ENCODE data around the gene DOC2B.
"Not testable (repeated sequence)": the region's sequence is repeated elsewhere in the genome, so short reads cannot be mapped to it uniquely, and the experiment has no call there.

DOC2B gene

GRCh38 chr17:142876-143784 is 38.3 kb downstream of the DOC2B start:
- no peak for DNase-seq

- DNase-seq, result no peak
Observed at GRCh38 chr17:142102-142661, 39.3 kb downstream of the DOC2B start.

GRCh38 chr17:139401-140205 is 41.8 kb downstream of the DOC2B start:
- not testable (repeated sequence) for DNase-seq

DNA sequence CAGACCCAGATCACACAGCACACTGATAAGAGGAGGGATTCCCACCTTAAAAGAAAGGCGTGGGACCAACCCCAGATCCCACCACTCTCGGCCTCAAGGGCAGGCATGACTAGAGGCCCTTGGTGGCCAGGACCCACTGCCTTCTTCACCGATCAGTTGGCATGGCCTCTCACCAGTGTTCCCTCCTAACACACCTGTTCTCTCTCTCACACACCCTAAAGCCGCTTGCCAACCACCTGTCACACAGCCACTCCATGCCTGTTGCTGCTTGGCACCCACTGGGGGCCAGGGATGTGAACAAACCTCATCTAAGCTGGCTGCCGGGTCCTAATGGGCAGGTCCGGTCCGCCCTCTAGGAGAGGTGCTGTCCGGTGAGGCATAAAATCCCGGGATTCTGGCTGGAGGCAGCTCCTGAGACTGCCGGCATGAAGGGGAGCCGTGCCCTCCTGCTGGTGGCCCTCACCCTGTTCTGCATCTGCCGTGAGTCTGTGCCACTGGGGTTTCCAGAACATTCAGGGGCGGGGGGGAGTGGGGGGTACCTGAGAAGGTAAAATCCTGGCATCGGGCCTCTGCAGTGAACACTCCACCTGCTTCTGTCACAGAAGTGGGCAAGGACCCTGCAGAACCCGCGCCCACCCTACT is 44.2 kb downstream of the DOC2B start, which contains the start of gene SCGB1C2:
Gene SCGB1C2 (plus strand): TSS at position 404 of the 642 bp plus-strand sequence. CDS start 22 bp downstream, at position 426.
- not testable (repeated sequence) for DNase-seq

GRCh38 chr17:136531-136930 is 44.9 kb downstream of the DOC2B start:
- peak; percentile 64 for DNase-seq

DNA sequence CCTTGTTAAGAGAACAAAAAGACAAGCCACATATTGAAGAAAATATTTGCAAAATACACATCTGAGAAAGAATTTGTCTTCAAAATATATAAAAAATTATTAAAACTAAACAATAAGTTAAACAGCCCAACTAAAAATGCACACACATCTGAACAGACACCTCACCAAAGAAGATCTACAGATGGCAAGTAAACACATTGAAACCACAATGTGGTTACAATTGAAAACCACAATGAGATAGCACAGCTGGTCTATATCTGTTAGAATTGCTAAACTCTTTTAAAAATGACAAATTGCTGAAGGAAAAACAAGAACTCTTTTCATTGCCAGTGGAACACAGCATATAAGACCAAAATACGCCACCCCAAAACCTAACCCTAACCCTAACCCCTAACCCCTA is 45.6 kb downstream of the DOC2B start:
- not testable (repeated sequence) for DNase-seq

DNA sequence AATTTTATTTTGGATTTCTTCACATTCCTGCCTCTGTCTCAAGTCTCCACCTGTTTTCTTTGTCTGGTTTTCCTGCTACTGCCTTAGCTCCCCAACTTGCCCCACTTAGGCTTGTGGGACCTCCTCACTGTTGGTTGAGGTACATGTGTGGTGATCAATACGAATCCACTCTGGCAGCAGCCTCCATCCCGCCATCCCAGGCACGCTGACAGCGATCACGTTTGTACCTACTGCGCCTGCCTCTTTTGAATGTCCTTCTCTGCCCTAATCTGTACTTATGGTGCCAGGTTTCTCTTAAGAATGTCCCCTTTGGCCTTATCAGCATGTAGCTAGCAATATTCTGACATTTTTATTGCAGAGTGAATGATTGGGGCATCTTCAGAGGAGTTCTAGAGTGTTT is 46.4 kb downstream of the DOC2B start:
- DNase-seq, result not testable (repeated sequence)

DNA sequence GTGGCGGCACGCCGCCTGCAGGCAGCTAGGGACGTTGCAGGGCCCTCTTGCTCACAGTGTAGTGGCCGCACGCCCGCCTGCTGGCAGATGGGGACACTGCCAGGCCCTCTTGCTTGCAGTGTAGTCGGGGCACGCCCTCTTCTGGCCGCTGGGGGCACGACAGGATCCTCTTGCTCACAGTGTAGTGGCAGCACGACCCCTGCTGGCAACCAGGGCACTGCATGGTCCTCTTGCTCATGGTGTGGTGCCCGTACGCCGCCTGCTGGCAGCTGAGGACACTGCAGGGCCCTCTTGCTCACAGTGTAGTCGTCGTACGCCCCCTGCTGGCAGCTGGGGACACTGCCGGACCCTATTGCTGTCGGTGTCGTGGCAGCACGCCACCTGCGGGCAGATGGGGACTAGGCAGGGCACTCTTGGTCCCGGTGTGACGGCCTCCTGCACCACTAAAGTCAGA is 47.1 kb downstream of the DOC2B start:
- not testable (repeated sequence) for DNase-seq

DNA sequence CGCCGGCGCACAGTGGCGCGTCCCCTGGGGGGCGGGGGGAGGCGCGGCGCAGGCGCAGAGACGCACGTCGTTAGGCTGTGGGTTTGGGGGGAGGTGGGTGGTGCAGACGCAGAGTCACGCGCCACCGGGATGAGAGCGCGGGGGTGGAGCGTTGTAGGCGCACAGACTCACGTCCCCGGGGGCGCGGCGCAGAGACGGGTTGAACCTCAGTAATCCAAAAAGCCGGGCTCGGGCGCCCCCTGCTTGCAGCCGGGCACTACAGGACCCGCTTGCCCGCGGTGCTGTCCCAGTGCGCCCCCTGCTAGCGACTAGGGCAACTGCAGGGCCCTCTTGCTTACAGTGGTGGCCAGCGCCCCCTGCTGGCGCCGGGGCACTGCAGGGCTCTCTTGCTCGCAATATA is 47.5 kb downstream of the DOC2B start:
- DNase-seq, result not testable (repeated sequence)

GRCh38 chr17:118339-118917 is 63.0 kb downstream of the DOC2B start:
- not testable (repeated sequence) for DNase-seq

DNA sequence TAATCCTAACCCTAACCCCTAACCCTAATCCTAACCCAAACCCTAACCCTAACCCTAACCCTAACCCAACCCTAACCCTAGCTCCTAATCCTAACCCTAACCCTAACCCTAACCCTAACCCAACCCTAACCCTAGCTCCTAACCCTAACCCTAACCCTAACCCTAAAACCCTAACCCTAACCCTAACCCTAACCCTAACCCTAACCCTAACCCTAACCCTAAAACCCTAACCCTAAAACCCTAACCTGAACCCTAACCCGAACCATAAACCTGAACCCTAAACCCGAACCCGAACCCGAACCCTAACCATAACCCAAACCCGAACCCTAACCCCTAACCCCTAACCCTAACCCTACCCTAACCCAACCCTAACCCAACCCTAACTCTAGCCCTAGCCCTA is 68.3 kb downstream of the DOC2B start:
- DNase-seq, result peak; percentile 3
